CD4-positive, alpha-beta T cell treated with Interleukin-6 for 4 hours (primary cell): Measurements from ENCODE around the gene ANKRD52.
"Not testable (repeated sequence)": the region's sequence is repeated elsewhere in the genome, so short reads cannot be mapped to it uniquely, and the experiment has no call there.

ENCODE experiments used
- DNase-seq: peaks from one replicate; pipeline ENCODE4 v3.0.0-alpha.2; 2020; ENCODE audit warnings: mixed read lengths

Gene ANKRD52

GRCh38 chr12:56258068-56258819 is at the start of gene ANKRD52:
ANKRD52 (minus strand) TSS chr12:56258384; CDS start chr12:56258269, 115 bp downstream.
- DNase-seq: peak; percentile 86

GRCh38 chr12:56307221-56307965 is 49.2 kb upstream of the ANKRD52 start:
- DNase-seq: no peak

GRCh38 chr12:56304872-56305590 is 46.8 kb upstream of the ANKRD52 start:
- DNase-seq: no peak

- DNase-seq: no peak
Observed at GRCh38 chr12:56304276-56304675, 46.1 kb upstream of the ANKRD52 start.

GRCh38 chr12:56300644-56301464 is 42.7 kb upstream of the ANKRD52 start:
- DNase-seq: no peak

- peak; percentile 99 for DNase-seq
Observed at GRCh38 chr12:56299853-56300643, 41.9 kb upstream of the ANKRD52 start, which contains the start of gene CS. CS (minus strand) TSS chr12:56300330; CDS start chr12:56300201, 129 bp downstream.

- peak; percentile 30 for DNase-seq
Observed at GRCh38 chr12:56299308-56299852, 41.2 kb upstream of the ANKRD52 start.

- no peak for DNase-seq
Observed at GRCh38 chr12:56298828-56299227, 40.6 kb upstream of the ANKRD52 start.

- no peak for DNase-seq
Observed at GRCh38 chr12:56297400-56297799, 39.2 kb upstream of the ANKRD52 start.

GRCh38 chr12:56296295-56296694 is 38.1 kb upstream of the ANKRD52 start:
- DNase-seq: no peak

GRCh38 chr12:56293795-56294194 is 35.6 kb upstream of the ANKRD52 start:
- no peak for DNase-seq

- no peak for DNase-seq
Observed at GRCh38 chr12:56288705-56289387, 30.7 kb upstream of the ANKRD52 start.

- no peak for DNase-seq
Observed at GRCh38 chr12:56286044-56286830, 28.1 kb upstream of the ANKRD52 start.

- not testable (repeated sequence) for DNase-seq
Observed at GRCh38 chr12:56284263-56284662, 26.1 kb upstream of the ANKRD52 start.

- DNase-seq: no peak
Observed at GRCh38 chr12:56282579-56282978, 24.4 kb upstream of the ANKRD52 start.

- no peak for DNase-seq
Observed at GRCh38 chr12:56282030-56282429, 23.8 kb upstream of the ANKRD52 start.

- DNase-seq: no peak
Observed at GRCh38 chr12:56280849-56281248, 22.7 kb upstream of the ANKRD52 start.

GRCh38 chr12:56278905-56279304 is 20.7 kb upstream of the ANKRD52 start:
- no peak for DNase-seq

GRCh38 chr12:56274299-56274698 is 16.1 kb upstream of the ANKRD52 start:
- no peak for DNase-seq

GRCh38 chr12:56272468-56272867 is 14.3 kb upstream of the ANKRD52 start:
- not testable (repeated sequence) for DNase-seq
